Ramos (cell line): ENCODE results near the gene DSG2.

ENCODE experiments used
- in situ Hi-C: fragments of 300-500 bp; cut with MboI; formaldehyde crosslinking; loops from one replicate; pipeline ENCODE4 v1.14.3; 2022; ENCODE audit warnings: low sequenced_read_pairs; ENCODE audit not compliant: unreplicated experiment

The DSG2 gene

DNA sequence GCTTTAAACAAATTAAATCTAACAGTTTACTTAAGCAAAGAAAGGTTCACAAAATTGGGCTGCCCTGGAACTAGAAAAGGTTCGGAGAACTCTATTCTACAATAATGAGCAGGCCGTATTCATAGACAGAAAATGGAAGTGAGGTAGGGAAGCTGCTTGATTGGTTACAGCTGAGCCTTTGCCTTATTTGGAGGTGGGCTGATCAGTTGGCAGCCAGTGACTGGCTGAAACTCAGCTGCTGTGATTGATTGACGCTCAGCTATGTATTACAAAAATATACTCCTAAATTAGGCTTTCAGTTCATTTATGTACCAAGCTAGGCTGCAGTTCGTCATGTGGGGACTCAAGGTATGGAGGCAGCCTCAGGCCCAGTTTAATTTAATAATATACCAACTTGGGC, 51.4 kb downstream of the DSG2 start:
- in situ Hi-C loops, result no loop called here

DNA sequence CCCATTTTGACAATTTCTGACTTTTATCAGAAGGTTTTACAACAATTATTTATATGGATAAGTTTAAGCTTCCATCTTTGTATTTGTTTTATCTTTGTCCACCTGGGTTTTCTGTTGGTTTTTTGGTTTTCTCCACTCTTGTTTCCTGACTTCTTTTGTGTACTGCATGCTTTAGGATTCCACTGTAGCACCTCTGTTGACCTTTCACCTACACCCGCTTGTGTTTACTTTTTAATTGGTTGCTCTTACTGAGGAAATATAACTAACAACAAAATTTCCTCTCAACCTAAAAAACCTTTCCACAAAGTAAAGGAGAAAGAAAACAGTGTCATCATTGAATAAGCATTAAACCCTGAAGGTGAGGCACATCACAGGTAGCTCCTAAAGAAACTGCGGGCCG, 53.9 kb downstream of the DSG2 start:
- in situ Hi-C loops, result no loop called here

DNA sequence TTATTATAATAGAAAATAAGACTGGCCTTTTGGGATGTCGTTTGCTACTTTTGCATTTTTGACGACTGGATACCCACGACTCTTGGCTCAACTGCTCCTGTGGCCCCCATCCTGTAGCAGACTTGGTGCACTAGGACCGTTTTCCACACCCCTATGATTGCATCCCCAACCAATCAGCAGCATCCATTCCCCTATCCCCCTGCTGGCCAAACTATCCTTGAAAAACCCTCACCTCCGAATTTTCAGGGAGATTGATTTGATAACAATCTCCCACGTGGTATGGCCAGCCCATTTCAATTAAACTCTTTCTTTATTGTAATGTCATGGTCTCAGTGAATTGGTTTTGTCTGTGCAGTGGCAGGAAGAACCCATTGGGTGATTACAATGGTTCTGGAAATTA, 55.8 kb downstream of the DSG2 start:
- in situ Hi-C loops, result no loop called here

DNA sequence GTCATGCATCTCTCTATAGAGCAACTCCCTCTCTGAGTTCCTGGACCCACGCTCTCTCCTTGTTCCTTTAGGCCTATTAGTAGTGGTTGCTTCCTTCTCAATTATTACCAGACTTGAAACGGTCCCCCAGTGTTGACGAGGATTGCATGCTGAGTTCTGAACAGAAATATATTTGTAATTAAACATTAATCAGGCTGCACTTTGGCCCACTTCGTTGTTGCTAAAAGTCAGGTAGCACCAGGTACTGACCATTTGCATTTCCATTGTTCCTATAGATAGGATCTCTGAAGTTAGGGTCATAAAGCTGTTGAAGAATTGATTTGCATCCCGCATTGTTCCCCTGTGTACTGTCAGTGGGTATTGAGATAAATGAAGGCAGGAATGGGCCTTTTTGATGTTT, 56.8 kb downstream of the DSG2 start:
- in situ Hi-C loops, result loop anchor here (5.0 kb wide), 1 partner anchor 163 kb away; no protein-coding TSS in a partner anchor

DNA sequence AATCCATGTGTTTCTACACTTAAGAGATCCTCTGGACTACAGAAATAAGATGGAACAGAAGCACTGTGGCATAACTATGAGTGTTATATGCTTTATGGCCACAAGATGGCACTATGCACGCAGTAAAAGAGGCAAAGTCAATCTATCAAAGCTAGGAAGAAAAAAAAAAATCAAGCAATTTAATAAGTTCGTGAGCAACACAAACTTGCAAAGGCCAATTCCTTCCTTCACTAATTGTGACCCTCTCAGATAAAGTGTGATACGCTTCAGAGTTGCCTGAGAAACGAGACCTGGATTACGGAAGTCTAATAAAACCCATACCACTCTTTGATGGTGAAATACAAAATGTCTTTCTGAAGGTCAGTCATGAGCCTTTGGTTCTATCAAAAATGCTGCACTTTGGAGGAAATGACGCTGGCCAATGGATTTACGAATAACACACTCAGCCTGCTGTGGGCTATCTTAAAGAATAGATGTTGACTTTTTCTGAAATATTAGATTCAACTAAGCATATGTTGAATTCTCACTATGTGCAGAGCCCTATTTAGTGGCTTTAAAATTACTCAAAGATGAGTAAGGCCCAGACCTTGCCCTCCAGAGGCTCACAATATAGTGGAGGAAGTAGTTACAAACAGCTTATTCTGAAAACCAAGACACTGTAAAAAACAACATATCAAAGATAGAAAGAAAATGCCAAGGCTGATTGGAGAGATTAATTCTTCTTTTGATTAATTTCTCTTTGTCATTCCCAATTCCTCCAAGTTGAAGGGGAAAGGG, 58.2 kb downstream of the DSG2 start:
- in situ Hi-C loops, result loop anchor here (5.0 kb wide), 1 partner anchor 161 kb away; no protein-coding TSS in a partner anchor

DNA sequence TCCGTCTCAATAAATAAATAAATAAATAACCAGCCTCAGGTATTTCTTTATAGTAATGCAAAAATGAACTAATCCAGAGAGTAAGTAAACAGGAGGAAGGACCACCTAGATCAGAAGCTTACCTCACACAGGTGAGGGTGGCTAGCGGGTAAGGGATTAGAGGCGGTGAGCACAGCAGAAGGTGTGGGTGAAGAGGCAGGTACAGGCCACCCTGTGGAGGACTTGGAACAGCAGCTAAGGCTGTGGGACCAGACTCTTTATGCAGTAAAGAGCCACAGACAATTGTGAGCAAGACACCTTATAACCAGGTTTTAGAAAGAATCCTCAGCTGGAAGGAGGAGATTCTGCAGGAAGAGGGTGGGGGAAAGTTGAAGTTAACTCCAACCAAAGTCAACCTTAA, 59.5 kb downstream of the DSG2 start:
- in situ Hi-C loops, result loop anchor here (5.0 kb wide), 1 partner anchor 160 kb away; no protein-coding TSS in a partner anchor

DNA sequence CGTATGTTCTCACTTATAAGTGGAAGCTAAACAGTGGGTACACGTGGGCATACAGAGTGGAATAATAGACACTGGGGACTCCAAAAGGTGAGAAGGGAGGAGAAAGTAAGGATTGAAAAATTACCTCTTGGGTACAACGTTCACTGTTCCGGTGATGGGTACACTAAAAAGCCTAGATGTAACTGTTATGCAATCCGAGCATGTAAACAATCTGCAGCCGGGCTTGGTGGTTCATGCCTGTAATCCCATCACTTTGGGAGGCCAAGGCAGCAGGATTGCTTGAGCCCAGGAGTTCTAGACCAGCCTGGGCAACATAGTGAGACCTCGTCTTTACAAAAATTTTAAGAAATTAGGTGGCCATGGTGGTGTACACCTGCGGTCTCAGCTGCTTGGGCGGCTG, 60.6 kb downstream of the DSG2 start:
- in situ Hi-C loops, result loop anchor here (5.0 kb wide), 1 partner anchor 159 kb away; no protein-coding TSS in a partner anchor

DNA sequence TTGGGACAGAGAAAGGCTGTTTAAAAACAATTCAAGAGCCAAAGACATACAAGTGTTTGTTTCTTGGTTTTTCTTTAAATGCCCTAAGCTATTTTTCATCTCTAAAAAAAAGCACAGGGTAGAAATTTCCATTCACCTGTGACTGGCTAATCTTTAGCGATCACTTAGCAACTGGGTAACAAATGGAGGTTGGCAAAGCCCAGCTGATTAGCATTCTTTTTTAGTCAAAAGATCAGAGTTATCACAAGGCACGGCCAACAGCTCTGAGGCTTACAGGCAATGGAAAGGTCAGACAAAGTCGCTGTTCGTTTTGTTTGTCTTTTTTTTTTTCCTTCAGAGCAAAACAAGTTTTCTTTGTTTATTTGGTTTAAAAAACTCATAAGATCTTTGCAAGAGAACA, 64.7 kb downstream of the DSG2 start:
- in situ Hi-C loops, result loop anchor here (10.0 kb wide), 1 partner anchor 412 kb away; no protein-coding TSS in a partner anchor

DNA sequence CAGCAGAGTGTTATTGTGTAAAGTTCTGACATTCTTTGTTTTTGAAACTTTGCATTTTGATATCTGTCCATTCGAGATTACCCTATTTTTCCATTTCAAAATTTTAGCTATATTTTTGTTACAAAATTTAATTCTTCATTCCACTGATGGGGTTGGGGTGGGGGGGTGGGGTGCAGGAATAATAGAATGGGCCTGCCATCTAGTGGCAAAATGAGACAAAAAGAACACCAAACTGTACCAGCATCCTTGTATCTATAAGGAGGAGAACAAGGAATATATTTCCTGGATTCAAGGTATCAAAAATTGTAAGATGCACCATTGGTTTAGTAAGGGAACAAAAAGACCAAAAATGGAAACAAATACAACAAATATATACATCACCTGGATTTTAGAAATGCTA, 65.8 kb downstream of the DSG2 start:
- in situ Hi-C loops, result loop anchor here (10.0 kb wide), 1 partner anchor 411 kb away; no protein-coding TSS in a partner anchor

DNA sequence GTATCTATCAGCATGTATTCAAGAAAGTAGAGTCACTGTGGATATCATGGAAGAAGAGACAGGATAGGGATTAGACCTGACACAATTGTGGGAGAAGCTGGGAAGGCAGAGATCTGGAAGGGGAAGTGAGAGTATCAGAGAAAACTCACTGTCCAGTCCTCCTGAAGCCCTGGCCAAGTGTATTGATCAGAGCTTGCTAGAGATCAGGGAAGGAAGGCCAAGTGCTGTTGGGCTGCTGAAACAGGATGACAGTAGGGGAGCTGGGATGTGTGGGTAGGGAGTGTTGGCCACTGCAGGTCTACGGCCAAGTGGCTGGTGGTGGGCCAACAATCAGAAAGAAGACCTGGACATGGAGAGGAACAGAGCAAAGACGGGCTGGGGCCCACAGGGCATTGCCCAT, 67.4 kb downstream of the DSG2 start:
- in situ Hi-C loops, result loop anchor here (10.0 kb wide), 1 partner anchor 409 kb away; no protein-coding TSS in a partner anchor

DNA sequence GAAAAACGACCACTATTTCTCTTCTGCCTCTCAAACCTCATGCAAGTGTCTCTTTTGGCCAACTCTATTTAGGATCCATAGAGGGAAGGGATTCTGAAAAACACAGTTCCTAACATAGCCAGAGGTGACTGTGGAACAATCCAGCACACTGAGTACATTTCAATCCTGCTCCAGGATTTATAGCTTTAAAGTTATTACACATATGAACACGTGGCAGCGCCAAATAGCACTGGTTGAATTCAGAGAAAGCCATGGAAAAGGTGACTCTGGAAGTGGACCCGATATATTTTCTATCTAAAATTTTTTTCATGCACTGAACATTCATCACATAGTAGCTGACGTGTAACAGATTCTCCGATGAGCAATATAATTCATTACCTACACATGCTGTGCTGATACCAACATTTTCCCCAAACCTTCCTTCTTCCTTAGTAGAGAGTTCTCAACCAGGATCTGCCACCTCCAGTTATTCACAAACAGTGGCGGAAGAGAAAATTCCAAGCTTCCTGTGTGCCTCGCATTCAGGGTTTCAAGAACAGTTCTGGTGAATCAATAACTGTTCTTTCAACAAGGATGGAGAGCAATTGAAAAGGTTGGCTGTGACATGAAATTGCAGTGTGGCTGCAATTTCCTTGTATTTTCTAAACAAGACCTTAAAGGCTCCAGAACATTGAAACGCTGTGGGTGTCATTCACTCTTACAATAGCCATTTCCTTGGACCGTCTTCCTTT, 68.0 kb downstream of the DSG2 start:
- in situ Hi-C loops, result loop anchor here (10.0 kb wide), 1 partner anchor 409 kb away; no protein-coding TSS in a partner anchor

DNA sequence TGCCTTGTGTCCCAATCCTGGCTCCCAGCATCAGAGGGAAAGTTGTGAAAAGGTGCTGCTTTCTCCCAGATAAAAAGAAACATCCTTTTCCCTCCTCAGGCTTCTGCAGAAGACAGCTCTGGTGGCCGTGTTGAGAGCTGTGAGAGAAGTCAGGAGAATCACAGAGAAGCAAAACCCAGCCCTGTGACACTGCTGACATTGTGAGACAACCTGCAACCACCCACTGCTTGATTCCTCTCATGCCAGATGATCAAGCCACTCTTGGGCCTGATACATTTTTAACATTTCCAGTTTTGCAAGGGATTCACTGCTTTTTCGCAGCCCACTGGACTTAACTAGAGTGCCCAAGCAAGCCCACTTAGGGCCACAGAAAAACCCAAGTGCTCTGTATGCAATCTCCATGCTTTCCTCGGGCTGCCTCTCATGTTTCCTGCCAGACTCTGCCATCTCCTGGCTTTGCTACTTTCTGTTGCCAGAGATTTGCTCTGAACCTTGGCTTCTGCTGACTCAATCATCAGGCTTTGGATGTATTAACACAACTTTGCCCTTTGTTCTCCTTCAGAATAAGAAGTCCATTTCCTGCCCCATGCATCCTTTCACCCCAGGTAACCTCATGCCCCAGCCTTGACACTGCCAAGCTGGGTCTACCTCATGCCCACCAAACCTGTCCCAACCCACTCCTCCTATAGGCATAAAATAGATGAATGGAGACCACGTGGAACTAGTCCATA, 68.8 kb downstream of the DSG2 start:
- in situ Hi-C loops, result loop anchor here (10.0 kb wide), 1 partner anchor 408 kb away; no protein-coding TSS in a partner anchor

DNA sequence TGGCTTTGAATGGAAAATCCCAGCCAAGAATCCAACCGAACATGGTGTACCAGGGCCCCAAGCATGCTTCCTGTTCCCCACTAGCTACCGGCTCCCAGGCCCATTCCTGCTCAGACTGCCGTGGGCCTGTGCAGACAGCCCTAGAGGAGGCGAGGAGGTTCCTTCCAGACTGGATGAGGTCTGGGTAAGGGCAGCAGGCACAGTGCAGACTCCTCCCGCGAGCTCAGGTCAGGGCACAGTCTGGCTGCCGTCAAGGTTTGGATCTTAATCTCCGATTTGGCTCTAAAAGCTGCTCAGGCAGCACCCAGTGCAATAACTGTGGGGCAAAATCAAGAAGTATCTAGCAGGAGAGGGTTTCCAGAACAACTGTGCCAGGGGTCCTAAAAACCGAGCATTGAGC, 74.4 kb downstream of the DSG2 start:
- in situ Hi-C loops, result no loop called here

DNA sequence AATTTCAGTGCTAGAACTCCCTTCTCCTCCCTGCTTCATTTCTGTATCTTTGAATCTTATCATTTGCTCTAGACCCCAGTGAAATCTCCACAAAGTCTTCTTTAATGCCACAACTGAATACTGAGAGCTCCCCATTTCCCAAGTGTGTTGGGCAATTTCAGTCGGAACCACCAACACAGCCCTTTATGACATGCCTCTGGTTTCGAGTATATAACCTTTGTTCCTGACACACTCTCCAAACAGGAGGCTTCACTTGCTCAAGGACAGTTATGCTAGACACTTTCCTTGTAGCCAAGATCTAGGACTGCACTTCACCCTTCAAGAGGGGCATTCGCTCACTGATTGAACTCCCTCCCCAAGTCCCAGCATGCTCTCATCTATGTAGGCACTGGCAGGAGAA, 75.1 kb downstream of the DSG2 start:
- in situ Hi-C loops, result no loop called here

DNA sequence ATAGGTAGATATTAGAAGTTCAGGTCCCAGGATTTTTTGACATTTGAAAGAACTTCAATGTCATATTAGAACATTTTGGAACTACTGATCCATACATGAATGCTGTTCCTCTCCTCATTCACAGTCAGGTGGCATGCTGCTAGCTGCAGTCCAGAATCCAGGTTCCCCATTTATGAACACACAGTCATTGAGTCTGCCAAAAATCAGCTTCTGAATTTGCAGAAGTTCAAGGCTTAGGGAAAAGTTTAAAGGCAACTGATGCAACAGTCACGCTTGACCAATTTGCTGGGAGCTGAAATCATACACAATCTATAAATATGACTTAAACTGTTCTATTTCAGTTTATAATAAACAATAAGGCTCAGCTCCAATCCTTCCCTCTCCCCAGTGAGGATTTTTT, 76.4 kb downstream of the DSG2 start:
- in situ Hi-C loops, result no loop called here

DNA sequence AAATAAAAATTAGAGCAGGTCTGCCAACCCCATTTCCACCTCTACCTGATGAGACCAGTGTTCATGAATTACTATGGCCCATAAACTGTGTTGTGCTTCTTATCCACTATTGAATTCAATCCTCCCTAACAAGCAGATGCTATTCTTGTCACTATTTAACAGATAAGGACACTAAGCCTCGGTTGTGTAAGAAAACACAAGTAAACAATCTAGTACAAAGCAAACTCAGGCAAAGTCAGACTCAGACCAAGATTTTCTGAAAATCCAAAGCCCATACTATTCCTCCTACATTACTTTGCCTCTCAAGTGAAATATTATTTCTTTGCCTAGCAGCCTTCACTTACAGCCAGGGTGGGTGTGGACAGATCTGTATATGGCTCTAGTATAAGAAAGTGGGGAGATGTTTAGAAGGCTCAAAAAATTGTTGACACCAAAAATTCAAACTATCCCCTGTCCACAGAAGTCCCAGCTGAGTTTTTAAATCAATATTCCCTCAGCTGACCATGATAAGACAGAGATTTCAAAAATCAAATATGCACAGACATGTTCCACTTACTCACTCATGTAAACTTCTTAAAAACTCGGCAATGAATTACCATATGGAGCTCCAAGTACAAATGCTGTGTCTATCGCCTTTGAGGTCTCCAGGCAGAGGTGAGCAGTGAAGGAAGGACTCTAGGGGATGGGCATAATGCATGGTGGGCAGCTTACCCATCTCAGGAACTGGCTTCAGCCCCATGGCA, 77.7 kb downstream of the DSG2 start:
- in situ Hi-C loops, result no loop called here

DNA sequence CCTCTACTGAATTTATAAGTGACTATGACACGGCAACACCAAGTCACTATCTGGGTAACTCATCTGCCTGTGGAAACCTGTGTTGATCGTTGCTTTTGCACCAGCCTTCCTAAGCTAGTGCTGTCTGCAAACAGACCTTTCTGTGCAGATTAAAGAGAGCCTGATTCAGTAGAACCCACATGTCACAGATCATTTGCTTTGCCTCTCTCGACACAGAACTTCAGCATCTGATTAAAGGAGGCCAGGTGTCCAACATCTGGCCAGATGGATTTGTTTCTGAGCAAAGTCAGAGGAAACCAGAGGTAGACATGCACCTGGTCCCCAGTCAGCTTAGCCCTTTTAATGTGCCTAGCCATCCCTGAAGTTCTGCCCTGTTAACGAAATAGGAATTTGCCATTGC, 78.7 kb downstream of the DSG2 start:
- in situ Hi-C loops, result no loop called here

DNA sequence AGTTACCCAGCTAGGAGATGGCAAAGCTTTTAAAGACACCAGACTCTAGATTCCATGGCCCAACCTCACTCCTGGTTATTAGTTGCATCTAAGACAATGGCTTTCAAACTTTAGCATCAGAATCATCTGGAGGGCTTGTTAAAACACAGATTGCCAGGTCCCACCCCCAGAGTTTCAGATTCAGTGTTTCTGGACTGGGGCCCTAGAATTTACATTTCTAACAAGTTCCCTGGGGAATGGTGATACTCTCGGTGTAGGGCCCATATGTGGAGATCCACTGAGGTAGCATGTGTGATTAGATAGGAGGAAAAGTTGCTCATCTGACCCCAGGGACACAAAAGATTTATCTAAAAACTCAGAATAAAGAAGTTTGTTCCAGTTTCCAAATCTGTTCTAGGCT, 79.2 kb downstream of the DSG2 start:
- in situ Hi-C loops, result no loop called here

DNA sequence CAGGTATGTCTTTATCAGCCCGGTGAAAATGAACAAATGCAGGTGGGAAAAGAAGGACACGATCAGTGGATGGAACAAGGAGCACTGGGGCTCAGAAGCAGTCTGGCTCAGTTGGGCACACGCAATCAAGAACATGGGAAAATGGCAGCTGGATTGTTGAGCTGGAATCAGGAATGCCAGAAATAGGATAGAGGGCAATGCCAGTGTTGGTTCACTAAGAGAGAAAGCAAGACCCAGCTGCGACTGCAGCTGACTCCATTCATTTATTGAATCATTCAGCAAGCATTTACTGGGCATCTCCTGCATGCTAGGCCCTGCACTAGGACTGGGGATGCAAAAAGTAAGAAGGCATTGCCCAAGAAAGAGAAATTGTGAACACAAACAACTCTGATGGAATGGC, 80.1 kb downstream of the DSG2 start:
- in situ Hi-C loops, result no loop called here

DNA sequence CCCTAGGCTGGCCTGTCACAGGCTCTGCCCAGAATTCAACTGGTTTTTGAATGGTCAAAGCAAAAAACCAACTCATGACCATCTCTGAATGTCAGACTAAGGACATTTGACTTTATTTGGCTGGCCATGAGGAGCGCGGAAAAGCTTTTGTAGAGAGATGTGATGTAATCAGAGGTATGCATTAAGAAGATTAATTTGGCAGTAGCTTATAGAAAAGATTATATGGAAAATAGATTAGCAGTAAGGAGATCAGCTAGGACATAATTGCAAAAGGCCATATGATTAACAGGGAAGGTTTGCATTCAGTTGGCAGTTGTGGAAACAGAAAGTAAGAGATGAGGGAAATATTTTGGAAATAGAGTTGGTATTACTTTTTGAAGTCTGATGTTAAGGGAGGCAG, 81.4 kb downstream of the DSG2 start:
- in situ Hi-C loops, result no loop called here
